HG03354 (cell line): ENCODE results near the gene GZF1.

Source experiments
- ATAC-seq: cut with Tn5 transposase; IDR thresholded peaks from one replicate; pipeline ENCODE4 v1.9.1; 2021; ENCODE audit warnings: mild to moderate bottlenecking; ENCODE audit not compliant: unreplicated experiment, poor library complexity, severe bottlenecking

Gene GZF1

GRCh38 chr20:23399568-23400241 lies 37.7 kb downstream of the GZF1 start:
- ATAC-seq: peak; percentile 70

- no peak for ATAC-seq
These were observed 39.1 kb downstream of the GZF1 start for GRCh38 chr20:23401051-23401450.

GRCh38 chr20:23403751-23404150 lies 41.8 kb downstream of the GZF1 start:
- ATAC-seq: no peak

- ATAC-seq: no peak
These were observed 42.2 kb downstream of the GZF1 start for GRCh38 chr20:23404196-23404595.

GRCh38 chr20:23406880-23407279 lies 44.9 kb downstream of the GZF1 start:
- no peak for ATAC-seq

GRCh38 chr20:23407781-23408464 lies 45.9 kb downstream of the GZF1 start:
- ATAC-seq: peak; percentile 73

- ATAC-seq: no peak
These were observed 47.0 kb downstream of the GZF1 start for GRCh38 chr20:23408957-23409356.

- no peak for ATAC-seq
These were observed 47.8 kb downstream of the GZF1 start for GRCh38 chr20:23409800-23410199.

GRCh38 chr20:23410916-23411695 lies 49.1 kb downstream of the GZF1 start:
- no peak for ATAC-seq

GRCh38 chr20:23412026-23412425 lies 50.0 kb downstream of the GZF1 start:
- no peak for ATAC-seq

GRCh38 chr20:23413862-23414422 lies 52.0 kb downstream of the GZF1 start:
- no peak for ATAC-seq

- no peak for ATAC-seq
These were observed 52.7 kb downstream of the GZF1 start for GRCh38 chr20:23414526-23415188.

- ATAC-seq: no peak
These were observed 53.6 kb downstream of the GZF1 start for GRCh38 chr20:23415555-23415954.

- ATAC-seq: no peak
These were observed 54.1 kb downstream of the GZF1 start for GRCh38 chr20:23415959-23416583.

- ATAC-seq: no peak
These were observed 55.9 kb downstream of the GZF1 start for GRCh38 chr20:23417861-23418260.

- ATAC-seq: no peak
These were observed 57.6 kb downstream of the GZF1 start for GRCh38 chr20:23419657-23419994.

- ATAC-seq: peak; percentile 36
These were observed 58.3 kb downstream of the GZF1 start for GRCh38 chr20:23419995-23420901.
